Activated CD4-positive, alpha-beta T cell treated with anti-CD3 and anti-CD28 coated beads for 24 hours (primary cell): ENCODE measurements around the gene EID2.

ENCODE experiments used
- DNase-seq, 2 donors: peaks; one replicate each; pipeline ENCODE4 v3.0.0-alpha.2; 2020; ENCODE audit warnings: low read depth in 2 of 2

The EID2 gene

GRCh38 chr19:39539518-39540332, at the start of gene EID2:
EID2 (minus strand) TSS chr19:39540161; CDS start chr19:39540079, 82 bp downstream.
- peak; percentile 90 to 93 for DNase-seq

- DNase-seq = no peak
Observed at GRCh38 chr19:39588066-39588465, 48.1 kb upstream of the EID2 start.

GRCh38 chr19:39587496-39587895, 47.5 kb upstream of the EID2 start:
- no peak for DNase-seq

- no peak for DNase-seq
Observed at GRCh38 chr19:39582891-39583625, 43.1 kb upstream of the EID2 start.

GRCh38 chr19:39582442-39582841, 42.5 kb upstream of the EID2 start:
- DNase-seq = peak in 1 of 2 donors; percentile 14

GRCh38 chr19:39568604-39569003, 28.6 kb upstream of the EID2 start:
- DNase-seq = no peak

GRCh38 chr19:39566064-39566463, 26.1 kb upstream of the EID2 start:
- no peak for DNase-seq

GRCh38 chr19:39563408-39563807, 23.4 kb upstream of the EID2 start:
- no peak for DNase-seq

GRCh38 chr19:39558624-39559117, 18.7 kb upstream of the EID2 start:
- DNase-seq = no peak

- no peak for DNase-seq
Observed at GRCh38 chr19:39557811-39558623, 18.1 kb upstream of the EID2 start.

- no peak for DNase-seq
Observed at GRCh38 chr19:39555883-39556282, 15.9 kb upstream of the EID2 start.

GRCh38 chr19:39554701-39555311, 14.8 kb upstream of the EID2 start:
- no peak for DNase-seq

- DNase-seq = no peak
Observed at GRCh38 chr19:39553082-39553652, 13.2 kb upstream of the EID2 start.

GRCh38 chr19:39550197-39550596, 10.2 kb upstream of the EID2 start:
- no peak for DNase-seq

- no peak for DNase-seq
Observed at GRCh38 chr19:39546599-39546998, 6.6 kb upstream of the EID2 start.

- DNase-seq = no peak
Observed at GRCh38 chr19:39544911-39545310, 5.0 kb upstream of the EID2 start.

GRCh38 chr19:39544226-39544903, 4.4 kb upstream of the EID2 start:
- no peak for DNase-seq

- no peak for DNase-seq
Observed at GRCh38 chr19:39543477-39543857, 3.5 kb upstream of the EID2 start.

- no peak for DNase-seq
Observed at GRCh38 chr19:39542206-39542605, 2.2 kb upstream of the EID2 start.

- DNase-seq = no peak
Observed at GRCh38 chr19:39540333-39540673, 342 bp upstream of the EID2 start.

- DNase-seq = no peak
Observed at GRCh38 chr19:39539165-39539517, 820 bp downstream of the EID2 start.
